ENCODE data around the gene ZNF195.

ZNF195 gene

DNA sequence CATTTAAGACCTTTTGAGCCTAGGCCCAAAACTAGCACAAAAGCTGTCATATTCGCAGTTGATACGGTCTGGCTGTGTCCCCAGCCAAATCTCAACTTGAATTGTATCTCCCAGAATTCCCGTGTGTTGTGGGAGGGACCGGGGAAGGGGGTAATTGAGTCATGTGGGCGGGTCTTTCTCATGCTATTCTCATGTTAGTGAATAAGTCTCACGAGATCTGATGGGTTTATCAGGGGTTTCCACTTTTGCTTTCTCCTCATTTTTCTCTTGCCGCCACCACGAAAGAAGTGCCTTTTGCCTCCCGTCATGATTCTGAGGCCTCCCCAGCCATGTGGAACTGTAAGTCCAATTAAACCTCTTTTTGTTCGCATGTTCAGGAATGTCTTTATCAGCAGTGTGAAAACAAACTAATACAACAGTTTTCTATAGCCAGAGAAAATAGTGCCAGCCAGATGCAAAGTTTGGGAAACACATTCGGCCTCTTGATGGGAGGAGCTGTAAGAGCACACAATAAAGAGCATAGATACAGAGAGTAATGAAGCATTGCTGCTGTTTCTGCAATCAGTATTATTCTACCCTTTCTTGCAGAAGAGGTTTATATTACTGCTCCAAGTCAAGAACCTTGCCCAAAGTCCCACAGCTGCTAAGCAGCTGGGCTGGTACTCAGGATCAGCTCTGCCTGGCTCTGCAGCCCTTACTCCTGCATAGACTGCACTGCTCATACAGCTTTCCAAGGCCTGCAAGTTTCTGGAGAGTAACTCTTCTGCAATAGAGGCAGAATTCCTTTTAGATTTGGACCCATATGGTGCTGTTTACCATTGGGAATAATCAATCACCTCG is 2.0 kb upstream of the ZNF195 start:
- Histone ChIP-seq H3K4me3 (ENCODE audit: insufficient read depth, low read depth, low read length, poor library complexity, severe bottlenecking) (no peak overlapping the region), H3K4me1 (ENCODE audit: control insufficient read depth, insufficient read depth, low read length, poor library complexity, severe bottlenecking) (peaks cover 11% of the 10 kb centered on the region), H3K36me3 (ENCODE audit: control insufficient read depth, insufficient read depth, low read length) (no peaks in the 10 kb centered on the region), H3K27ac (ENCODE audit: insufficient read depth, low read length, poor library complexity, severe bottlenecking) (no peak overlapping the region), H3K27me3 (replicated peaks; ENCODE audit: control insufficient read depth, insufficient read depth, low read length, poor library complexity, severe bottlenecking) (no peaks in the 10 kb centered on the region), H3K9me3 (ENCODE audit: control insufficient read depth, low read length) (no peaks in the 10 kb centered on the region)
- DNase-seq, result no peak

DNA sequence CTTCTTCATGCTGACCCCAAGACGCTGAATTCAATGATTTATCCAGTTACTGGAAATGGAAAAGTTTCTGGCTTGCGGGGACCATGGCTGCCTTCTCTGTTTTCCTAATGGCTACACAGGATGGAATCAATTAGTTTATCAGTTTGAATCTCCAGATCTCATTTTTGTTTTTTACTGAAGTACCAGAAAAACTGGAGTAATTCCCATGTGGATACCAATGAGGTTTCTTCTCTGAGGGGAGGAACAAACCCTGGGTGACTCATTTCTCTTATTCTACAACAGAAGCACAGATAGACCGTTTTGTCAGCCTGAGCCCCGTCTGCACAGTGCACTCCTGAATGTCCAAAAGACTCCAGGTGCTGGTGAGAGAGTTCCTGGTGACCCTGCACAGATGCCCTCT is 3.4 kb downstream of the ZNF195 start:
- Histone ChIP-seq H3K4me3 (ENCODE audit: insufficient read depth, low read depth, low read length, poor library complexity, severe bottlenecking) (no peak overlapping the region), H3K4me1 (ENCODE audit: control insufficient read depth, insufficient read depth, low read length, poor library complexity, severe bottlenecking) (peaks cover 11% of the 10 kb centered on the region), H3K9me3 (ENCODE audit: control insufficient read depth, low read length) (no peaks in the 10 kb centered on the region), H3K36me3 (ENCODE audit: control insufficient read depth, insufficient read depth, low read length) (peaks cover 22% of the 10 kb centered on the region), H3K27ac (ENCODE audit: insufficient read depth, low read length, poor library complexity, severe bottlenecking) (no peak overlapping the region), H3K27me3 (replicated peaks; ENCODE audit: control insufficient read depth, insufficient read depth, low read length, poor library complexity, severe bottlenecking) (no peaks in the 10 kb centered on the region)
- no peak for DNase-seq

DNA sequence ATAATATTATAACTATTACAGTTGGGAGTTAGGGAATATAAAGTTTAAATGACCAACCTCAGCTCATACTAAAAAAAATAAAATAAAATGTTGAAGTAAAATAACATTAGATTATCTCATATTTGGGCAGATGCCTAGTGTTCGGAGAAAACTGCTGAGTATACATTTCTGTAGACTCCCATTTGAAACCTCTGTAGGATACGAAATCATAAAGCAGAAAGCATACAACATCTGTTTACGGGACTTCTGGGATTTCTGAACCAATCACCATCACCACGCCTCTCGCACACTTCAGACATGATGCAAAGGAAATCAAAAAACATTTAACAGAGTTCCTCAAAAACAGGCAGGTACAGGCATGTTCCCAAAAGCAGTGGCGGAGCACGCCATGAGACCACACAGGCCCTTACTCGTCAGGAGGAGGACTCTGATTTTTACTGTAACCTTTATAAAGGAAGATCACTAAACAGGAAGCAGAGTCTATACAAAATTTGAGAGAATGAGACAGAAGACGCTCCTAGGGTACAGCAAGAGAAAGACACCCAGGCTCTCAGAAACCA is 8.6 kb downstream of the ZNF195 start:
- Histone ChIP-seq H3K36me3 (ENCODE audit: control insufficient read depth, insufficient read depth, low read length) (peaks cover 68% of the 10 kb centered on the region), H3K9me3 (ENCODE audit: control insufficient read depth, low read length) (no peaks in the 10 kb centered on the region), H3K27me3 (replicated peaks; ENCODE audit: control insufficient read depth, insufficient read depth, low read length, poor library complexity, severe bottlenecking) (no peaks in the 10 kb centered on the region), H3K4me3 (ENCODE audit: insufficient read depth, low read depth, low read length, poor library complexity, severe bottlenecking) (no peak overlapping the region), H3K4me1 (ENCODE audit: control insufficient read depth, insufficient read depth, low read length, poor library complexity, severe bottlenecking) (no peaks in the 10 kb centered on the region), H3K27ac (ENCODE audit: insufficient read depth, low read length, poor library complexity, severe bottlenecking) (no peak overlapping the region)
- no peak for DNase-seq

DNA sequence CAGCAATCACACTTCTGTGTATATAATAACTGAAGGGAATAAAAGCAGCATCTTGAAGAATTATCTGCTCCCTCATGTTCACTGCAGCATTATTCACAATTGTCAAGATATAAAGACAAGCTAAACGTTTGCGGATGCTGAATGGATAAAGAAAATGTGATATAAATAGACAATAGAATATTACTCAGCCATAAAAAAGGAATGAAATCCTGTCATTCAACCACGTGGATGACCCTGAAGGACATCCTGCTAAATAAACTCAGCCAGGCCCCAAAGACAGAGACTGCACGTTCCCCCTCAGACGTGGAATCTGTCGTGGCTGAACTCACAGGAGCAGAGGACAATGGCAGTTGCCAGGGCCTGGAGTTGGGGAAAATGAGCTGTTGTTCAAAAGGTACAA is 9.6 kb downstream of the ZNF195 start:
- Histone ChIP-seq H3K27ac (ENCODE audit: insufficient read depth, low read length, poor library complexity, severe bottlenecking) (no peak overlapping the region), H3K4me1 (ENCODE audit: control insufficient read depth, insufficient read depth, low read length, poor library complexity, severe bottlenecking) (no peaks in the 10 kb centered on the region), H3K36me3 (ENCODE audit: control insufficient read depth, insufficient read depth, low read length) (peaks cover 78% of the 10 kb centered on the region), H3K27me3 (replicated peaks; ENCODE audit: control insufficient read depth, insufficient read depth, low read length, poor library complexity, severe bottlenecking) (no peaks in the 10 kb centered on the region), H3K9me3 (ENCODE audit: control insufficient read depth, low read length) (peaks cover 2% of the 10 kb centered on the region), H3K4me3 (ENCODE audit: insufficient read depth, low read depth, low read length, poor library complexity, severe bottlenecking) (no peak overlapping the region)
- no peak for DNase-seq

DNA sequence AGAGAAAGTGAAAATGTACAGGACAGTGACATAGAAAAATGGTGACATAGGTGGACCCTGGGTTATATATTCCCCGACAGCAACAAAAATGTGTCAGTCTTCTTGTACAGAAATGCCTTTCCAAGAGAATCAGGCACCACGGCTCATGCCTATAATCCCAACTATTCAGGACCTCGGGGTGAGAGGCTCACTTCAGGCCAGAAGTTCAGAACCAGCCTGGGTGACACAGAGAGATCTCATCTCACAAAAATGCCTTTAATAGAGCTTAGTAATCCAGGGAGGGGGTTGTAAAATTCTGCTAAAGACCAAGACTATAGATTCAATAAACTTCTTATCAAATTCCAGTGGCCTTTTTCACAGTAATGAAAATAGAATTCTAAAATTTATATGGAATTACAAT is 10.7 kb downstream of the ZNF195 start:
- H3K27me3 ChIP-seq (replicated peaks; ENCODE audit: control insufficient read depth, insufficient read depth, low read length, poor library complexity, severe bottlenecking), result no peaks in the 10 kb centered on the region
- no peak overlapping the region for H3K4me3 ChIP-seq (ENCODE audit: insufficient read depth, low read depth, low read length, poor library complexity, severe bottlenecking)
- DNase-seq, result no peak
- no peaks in the 10 kb centered on the region for H3K4me1 ChIP-seq (ENCODE audit: control insufficient read depth, insufficient read depth, low read length, poor library complexity, severe bottlenecking)
- no peak overlapping the region for H3K27ac ChIP-seq (ENCODE audit: insufficient read depth, low read length, poor library complexity, severe bottlenecking)
- peaks cover 85% of the 10 kb centered on the region for H3K36me3 ChIP-seq (ENCODE audit: control insufficient read depth, insufficient read depth, low read length)
- peaks cover 3% of the 10 kb centered on the region for H3K9me3 ChIP-seq (ENCODE audit: control insufficient read depth, low read length)

DNA sequence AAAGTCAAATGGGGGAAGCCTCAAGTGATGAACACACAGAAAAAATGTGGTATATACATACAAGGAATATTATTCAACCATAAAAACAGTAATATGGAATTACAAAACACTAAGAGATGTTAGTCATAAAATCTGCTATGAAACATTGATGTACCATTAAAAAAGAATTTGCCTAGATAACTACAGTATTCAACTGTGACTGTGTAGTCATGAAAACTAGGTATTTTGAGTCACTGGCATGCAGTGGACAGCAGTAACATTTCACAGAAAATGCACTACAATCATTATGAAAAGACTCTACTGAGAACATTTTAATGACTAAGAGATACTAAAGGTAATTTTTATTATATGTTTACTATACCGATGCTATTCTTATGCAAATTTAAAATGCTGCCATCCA is 11.7 kb downstream of the ZNF195 start:
- Histone ChIP-seq H3K4me1 (ENCODE audit: control insufficient read depth, insufficient read depth, low read length, poor library complexity, severe bottlenecking) (no peaks in the 10 kb centered on the region), H3K4me3 (ENCODE audit: insufficient read depth, low read depth, low read length, poor library complexity, severe bottlenecking) (no peak overlapping the region), H3K36me3 (ENCODE audit: control insufficient read depth, insufficient read depth, low read length) (peaks cover 94% of the 10 kb centered on the region), H3K27ac (ENCODE audit: insufficient read depth, low read length, poor library complexity, severe bottlenecking) (no peak overlapping the region), H3K27me3 (replicated peaks; ENCODE audit: control insufficient read depth, insufficient read depth, low read length, poor library complexity, severe bottlenecking) (no peaks in the 10 kb centered on the region), H3K9me3 (ENCODE audit: control insufficient read depth, low read length) (peaks cover 3% of the 10 kb centered on the region)
- DNase-seq, result no peak

DNA sequence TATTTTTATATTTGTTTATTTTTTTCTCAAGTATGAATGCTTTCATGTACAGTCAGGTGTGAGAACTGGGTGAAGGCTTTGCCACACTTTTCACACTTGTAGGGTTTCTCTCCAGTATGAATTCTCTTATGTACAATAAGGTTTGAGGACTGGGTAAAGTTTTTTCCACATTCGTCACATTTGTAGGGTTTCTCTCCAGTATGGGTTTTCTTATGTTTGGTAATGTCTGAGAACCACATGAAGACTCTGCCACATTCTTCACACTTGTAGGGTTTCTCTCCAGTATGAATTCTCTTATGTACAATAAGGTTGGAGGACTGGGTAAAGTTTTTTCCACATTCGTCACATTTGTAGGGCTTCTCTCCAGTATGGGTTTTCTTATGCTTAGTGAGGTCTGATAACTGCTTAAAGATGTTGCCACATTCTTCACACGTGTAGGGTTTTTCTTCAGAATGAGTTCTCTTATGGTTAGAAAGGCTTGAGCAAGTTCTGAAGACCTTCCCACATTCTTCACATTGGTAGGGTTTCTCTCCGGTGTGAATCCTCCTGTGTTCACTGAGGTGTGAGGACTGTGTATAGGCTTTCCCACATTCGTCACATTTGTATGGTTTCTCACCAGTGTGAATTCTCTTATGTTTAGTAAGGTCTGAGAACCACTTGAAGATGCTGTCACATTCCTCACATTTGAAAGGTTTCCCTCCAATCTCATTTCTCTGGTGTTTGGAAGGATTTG is 19.7 kb downstream of the ZNF195 start:
- Histone ChIP-seq H3K4me1 (ENCODE audit: control insufficient read depth, insufficient read depth, low read length, poor library complexity, severe bottlenecking) (no peaks in the 10 kb centered on the region), H3K27ac (ENCODE audit: insufficient read depth, low read length, poor library complexity, severe bottlenecking) (no peak overlapping the region), H3K36me3 (ENCODE audit: control insufficient read depth, insufficient read depth, low read length) (peaks cover 52% of the 10 kb centered on the region), H3K27me3 (replicated peaks; ENCODE audit: control insufficient read depth, insufficient read depth, low read length, poor library complexity, severe bottlenecking) (no peaks in the 10 kb centered on the region), H3K9me3 (ENCODE audit: control insufficient read depth, low read length) (peaks cover 67% of the 10 kb centered on the region), H3K4me3 (ENCODE audit: insufficient read depth, low read depth, low read length, poor library complexity, severe bottlenecking) (no peak overlapping the region)
- DNase-seq, result no peak

DNA sequence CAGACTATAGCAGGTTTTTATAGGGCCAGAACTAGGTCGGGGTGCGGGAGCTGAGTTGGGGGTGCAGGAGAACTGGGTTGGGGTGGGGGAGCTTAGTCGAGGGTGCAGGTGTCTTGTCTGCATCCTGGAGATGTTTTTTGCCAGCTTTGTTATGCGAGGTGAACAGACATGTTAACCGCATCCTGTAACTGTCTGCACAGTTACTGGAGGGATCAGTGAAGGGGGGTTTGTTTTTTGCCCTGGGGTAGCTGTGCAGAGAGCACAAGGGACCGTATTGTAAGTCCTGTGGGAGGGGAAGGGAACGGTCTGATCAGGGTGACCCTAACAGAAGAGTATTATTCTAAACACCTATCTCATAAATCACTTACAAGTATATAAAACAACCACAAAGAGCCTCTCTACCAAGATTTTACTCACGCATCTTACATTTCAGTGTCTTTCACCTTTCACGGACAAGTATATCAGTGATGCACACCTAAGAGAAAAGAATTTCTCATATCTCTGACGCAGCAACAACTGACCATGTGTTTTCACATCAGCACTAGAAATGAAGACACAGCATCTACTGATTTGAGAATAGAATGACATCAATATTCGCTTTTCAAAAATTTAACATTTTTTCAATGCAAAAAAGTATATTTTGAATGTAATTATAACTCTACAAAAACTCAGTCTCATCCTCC is 20.8 kb downstream of the ZNF195 start:
- Histone ChIP-seq H3K27me3 (replicated peaks; ENCODE audit: control insufficient read depth, insufficient read depth, low read length, poor library complexity, severe bottlenecking) (no peaks in the 10 kb centered on the region), H3K9me3 (ENCODE audit: control insufficient read depth, low read length) (peaks cover 72% of the 10 kb centered on the region), H3K4me3 (ENCODE audit: insufficient read depth, low read depth, low read length, poor library complexity, severe bottlenecking) (no peak overlapping the region)

DNA sequence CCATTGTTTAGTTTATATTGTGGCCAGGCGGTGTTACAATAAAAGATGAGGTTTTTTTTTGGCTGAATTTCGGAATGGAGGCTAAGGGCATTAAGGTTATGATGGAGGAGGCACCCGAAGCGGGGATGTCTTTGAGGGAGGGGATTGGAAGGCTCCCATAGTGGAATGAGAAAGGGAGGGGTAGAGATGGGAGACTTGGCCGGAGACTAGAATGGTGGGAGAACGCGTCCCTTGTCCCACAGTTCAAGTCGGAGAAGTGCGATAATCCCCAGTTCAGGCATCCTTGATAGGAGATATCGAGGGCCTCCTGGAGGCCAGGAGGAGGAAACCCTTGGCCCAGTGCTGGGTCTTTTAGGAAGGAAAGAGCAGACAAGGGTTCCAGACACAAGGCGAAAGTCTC is 21.6 kb downstream of the ZNF195 start:
- peaks cover 72% of the 10 kb centered on the region for H3K9me3 ChIP-seq (ENCODE audit: control insufficient read depth, low read length)
- H3K4me3 ChIP-seq (ENCODE audit: insufficient read depth, low read depth, low read length, poor library complexity, severe bottlenecking), result no peak overlapping the region
- no peak for DNase-seq
- no peaks in the 10 kb centered on the region for H3K4me1 ChIP-seq (ENCODE audit: control insufficient read depth, insufficient read depth, low read length, poor library complexity, severe bottlenecking)
- H3K27ac ChIP-seq (ENCODE audit: insufficient read depth, low read length, poor library complexity, severe bottlenecking), result no peak overlapping the region
- H3K36me3 ChIP-seq (ENCODE audit: control insufficient read depth, insufficient read depth, low read length), result peaks cover 33% of the 10 kb centered on the region
- H3K27me3 ChIP-seq (replicated peaks; ENCODE audit: control insufficient read depth, insufficient read depth, low read length, poor library complexity, severe bottlenecking), result no peaks in the 10 kb centered on the region

More for the DNA sequence above, 20.8 kb downstream of the ZNF195 start:
- Histone ChIP-seq H3K27ac (ENCODE audit: insufficient read depth, low read length, poor library complexity, severe bottlenecking) (no peak overlapping the region), H3K4me1 (ENCODE audit: control insufficient read depth, insufficient read depth, low read length, poor library complexity, severe bottlenecking) (no peaks in the 10 kb centered on the region), H3K36me3 (ENCODE audit: control insufficient read depth, insufficient read depth, low read length) (peaks cover 41% of the 10 kb centered on the region)
- no peak for DNase-seq

Measured in effector memory CD4-positive, alpha-beta T cell (primary cell).